GM12878 (cell line): Measurements from ENCODE around the gene ARL15. TPM values are rescaled to one million over a fixed set of nuclear protein-coding genes. Genes with fewer than 3 reads are reported as not detected.

Source experiments
- ATAC-seq: fragments of 200-7000 bp; cut with Tn5 transposase; 3 replicates; pipeline ENCODE4 v1.9.1; 2020; ENCODE audit warnings: mild to moderate bottlenecking, moderate library complexity
- BruUV-seq: library from RNA; stranded (reverse); fragments of 400-500 nt; replicated peaks from 2 replicates; lab custom pipeline; 2021; lab: Mats Ljungman, UMichigan
- CTCF ChIA-PET: fragments of 300-600 bp; sonication (Branson Sonifier 250); formaldehyde crosslinking; extraction: SDS; loops from one replicate; lab custom pipeline; 2021; ENCODE audit warnings: inconsistent platforms; lab: Yijun Ruan, JAX
- POLR2A ChIA-PET: fragments of 350-600 bp; formaldehyde crosslinking; extraction: SDS; loops from one replicate; lab custom pipeline; 2021; ENCODE audit warnings: inconsistent platforms; lab: Charles Lee
- RAD21 ChIA-PET: fragments of 300-600 bp; sonication (Branson Sonifier 250); formaldehyde crosslinking; loops from one replicate; lab custom pipeline; 2023; ENCODE audit warnings: antibody characterized with exemption; ENCODE audit not compliant: unreplicated experiment; lab: Charles Lee
- SMC1A ChIA-PET: fragments of 300-600 bp; sonication (Branson Sonifier 250); formaldehyde crosslinking; loops from one replicate; lab custom pipeline; 2023; ENCODE audit not compliant: unreplicated experiment, uncharacterized antibody; lab: Charles Lee
- DNase-seq: peaks from one replicate; pipeline ENCODE4 v3.0.0-alpha.2; 2011; ENCODE audit warnings: low read depth, low spot score
- FAIRE-seq: peaks from 3 replicates; lab custom pipeline; 2011; peaks lifted over from hg19 to GRCh38; lab: Jason Lieb, UNC
- H2AFZ ChIP-seq: 2 replicates; pipeline ENCODE4 v1.6.0; 2011; ENCODE audit warnings: low read depth, low read length, control low read depth; ENCODE audit not compliant: control insufficient read depth
- H3K27ac ChIP-seq: 2 replicates; pipeline ENCODE4 v1.5.1; 2011; ENCODE audit warnings: control low read depth; ENCODE audit not compliant: control insufficient read depth, insufficient read depth
- H3K27me3 ChIP-seq, 2 experiments: replicated peaks in 1 of 2; 2 replicates each; pipeline versions ENCODE4 v1.6.0 to v1.6.1; 2011; ENCODE audit warnings: low read length in 1 of 2; ENCODE audit not compliant: control insufficient read depth in 2 of 2, insufficient read depth in 2 of 2
- H3K36me3 ChIP-seq, 2 experiments: 2 replicates each; pipeline ENCODE4 v1.5.1; 2011; ENCODE audit warnings: low read length in 1 of 2; ENCODE audit not compliant: control insufficient read depth in 2 of 2, insufficient read depth in 2 of 2
- H3K4me1 ChIP-seq: 2 replicates; pipeline ENCODE4 v1.6.1; 2011; ENCODE audit warnings: mild to moderate bottlenecking, low read length, moderate library complexity, mixed read lengths; ENCODE audit not compliant: control insufficient read depth, insufficient read depth
- H3K4me2 ChIP-seq: 2 replicates; pipeline ENCODE4 v1.6.0; 2011; ENCODE audit warnings: control low read depth; ENCODE audit not compliant: control insufficient read depth, insufficient read depth
- H3K4me3 ChIP-seq: fragments of 200-600 bp; sonication (generic); 2 replicates; pipeline ENCODE4 v1.5.1; 2016
- H3K79me2 ChIP-seq: 2 replicates; pipeline ENCODE4 v1.6.0; 2011; ENCODE audit warnings: low read length; ENCODE audit not compliant: control insufficient read depth, insufficient read depth
- H3K9ac ChIP-seq: 2 replicates; pipeline ENCODE4 v1.8.0; 2011; ENCODE audit warnings: low read length, control low read depth, mixed read lengths; ENCODE audit not compliant: control insufficient read depth, insufficient read depth
- H3K9me3 ChIP-seq: replicated peaks from 3 replicates; pipeline ENCODE4 v1.5.1; 2011; ENCODE audit warnings: mild to moderate bottlenecking, low read length; ENCODE audit not compliant: control insufficient read depth, insufficient read depth
- H4K20me1 ChIP-seq: 2 replicates; pipeline ENCODE4 v1.6.0; 2011; ENCODE audit not compliant: control insufficient read depth, insufficient read depth
- E4F1 ChIP-seq: fragments of 450-650 bp; IDR thresholded peaks from 2 replicates; pipeline ENCODE4 v1.6.1; 2018; ENCODE audit warnings: borderline replicate concordance, mild to moderate bottlenecking; ENCODE audit not compliant: partially characterized antibody
- ETV6 ChIP-seq, 2 experiments: fragments of 450-650 bp in 1 of 2; IDR thresholded peaks in 1 of 2; conservative IDR thresholded peaks in 1 of 2; 2 replicates each; pipeline ENCODE4 v1.6.1; 2014; ENCODE audit warnings: antibody characterized with exemption in 1 of 2, borderline replicate concordance in 1 of 2, low read depth in 1 of 2, mild to moderate bottlenecking in 1 of 2, moderate library complexity in 1 of 2
- KAT2A ChIP-seq: conservative IDR thresholded peaks from 2 replicates; pipeline ENCODE4 v1.6.1; 2011; ENCODE audit warnings: low read depth, low read length; ENCODE audit not compliant: control insufficient read depth
- NKRF ChIP-seq: fragments of 450-650 bp; conservative IDR thresholded peaks from 2 replicates; pipeline ENCODE4 v1.6.1; 2017; ENCODE audit warnings: mild to moderate bottlenecking, moderate library complexity
- RCOR1 ChIP-seq: conservative IDR thresholded peaks from 2 replicates; pipeline ENCODE4 v1.6.1; 2012; ENCODE audit warnings: low read depth, low read length, improper control_type of control experiment
- TCF12 ChIP-seq: IDR thresholded peaks from 2 replicates; pipeline ENCODE4 v1.6.1; 2011; ENCODE audit warnings: low read depth, mild to moderate bottlenecking, low read length
- ZNF207 ChIP-seq: fragments of 450-650 bp; IDR thresholded peaks from 2 replicates; pipeline ENCODE4 v1.6.1; 2014; ENCODE audit warnings: antibody characterized with exemption, mild to moderate bottlenecking, borderline replicate concordance
- WGBS: methylation state at CpG from one replicate; pipeline ENCODE4 v1.1.6; 2016; ENCODE audit warnings: low lambda C conversion rate; ENCODE audit not compliant: insufficient replicate concordance, insufficient coverage; ENCODE audit errors: missing lambda C conversion rate; 5-methylcytosine and 5-hydroxymethylcytosine counted together
- in situ Hi-C: fragments of 300-500 bp; cut with MboI; formaldehyde crosslinking; loops from 9 replicates; pipeline ENCODE4 v1.14.3; 2018; ENCODE audit warnings: mixed read lengths
- intact Hi-C: fragments of 100-400 bp; cut with micrococcal nuclease; formaldehyde crosslinking; loops from one replicate; pipeline ENCODE4 v1.14.2; 2022; ENCODE audit not compliant: unreplicated experiment
- polyA plus RNA-seq, 11 experiments: library from polyadenylated mRNA; depleted of rRNA in 4 of 11; unstranded in 6 of 11; stranded (reverse) in 5 of 11; fragments of >200 nt; fragmentation: Nextera tagmentation in 4 of 11; fragmentation: Illumina TruSeq in 1 of 11; extraction: Ambion mirVana in 4 of 11; extraction: Trizol in 1 of 11; gene quantifications; 1 replicate in 1 of 11; 2 replicates in 10 of 11; pipeline versions ENCODE4 v1.2.1 to v1.2.3, GENCODE V29; 2011 to 2016; ENCODE audit warnings: inconsistent platforms in 2 of 11, missing spikeins in 2 of 11, low read depth in 1 of 11
- total RNA-seq, 4 experiments: library from RNA; depleted of rRNA in 3 of 4; stranded (reverse); fragments of >200 nt in 3 of 4; fragmentation: Illumina TruSeq in 1 of 4; extraction: Trizol in 1 of 4; gene quantifications; 2 replicates each; pipeline versions ENCODE4 v1.2.1 to v1.2.3, GENCODE V29; 2013 to 2021
- TF ChIP-seq, protein P1 (sequence below): IDR thresholded peaks from 2 replicates; pipeline ENCODE4 v1.6.1; 2012; ENCODE audit warnings: mild to moderate bottlenecking, low read depth, low read length

The ARL15 gene
- total and polyA plus RNA-seq, 10 of the 15 experiments (the other 5 are each of a cell fraction or from before 2014, with no cell fraction given): 3.6 to 11.0 (median 7.7) TPM

GRCh38 chr5:54284586-54284985 lies 25.8 kb downstream of the ARL15 start:
- Histone ChIP-seq H3K27me3 (no peaks in the 10 kb centered on the region), H3K36me3 (no peaks in the 10 kb centered on the region; a peak in 1 of 4 replicates), H3K27ac (no peak overlapping the region), H3K4me1 (no peaks in the 10 kb centered on the region), H3K79me2 (no peaks in the 10 kb centered on the region), H3K4me2 (no peak overlapping the region), H3K9me3 (peaks cover 2% of the 10 kb centered on the region; the same call in 1 of the 3 replicates), H2AFZ (no peak overlapping the region), H3K4me3 (no peak overlapping the region), H3K9ac (no peak overlapping the region), H4K20me1 (no peaks in the 10 kb centered on the region)
- no TSS peak for BruUV-seq
- intact Hi-C loops (no loop called here), in situ Hi-C loops (no loop called here)
- no peak for DNase-seq
- no peak for FAIRE-seq
- ChIA-PET POLR2A (no interaction called here), SMC1A (interaction anchor here (1.3 kb wide), 1 partner anchor 206 kb away, joined by 5 read pairs; no protein-coding TSS in a partner anchor), RAD21 (no interaction called here), CTCF (no interaction called here)
- 83% methylated on average over 2 of the region's 2 CpGs for WGBS
- no peak for ATAC-seq
- no peak for TF ChIP-seq ETV6 (conservative IDR thresholded peaks at IDR 0.05 in 1 of 2, IDR thresholded peaks at IDR 0.05 in 1 of 2; ENCODE audit: borderline replicate concordance in 1 of 2, low read depth in 1 of 2)
- no peak for TF ChIP-seq TCF12
- TF ChIP-seq RCOR1: no peak
- TF ChIP-seq, protein P1, sequence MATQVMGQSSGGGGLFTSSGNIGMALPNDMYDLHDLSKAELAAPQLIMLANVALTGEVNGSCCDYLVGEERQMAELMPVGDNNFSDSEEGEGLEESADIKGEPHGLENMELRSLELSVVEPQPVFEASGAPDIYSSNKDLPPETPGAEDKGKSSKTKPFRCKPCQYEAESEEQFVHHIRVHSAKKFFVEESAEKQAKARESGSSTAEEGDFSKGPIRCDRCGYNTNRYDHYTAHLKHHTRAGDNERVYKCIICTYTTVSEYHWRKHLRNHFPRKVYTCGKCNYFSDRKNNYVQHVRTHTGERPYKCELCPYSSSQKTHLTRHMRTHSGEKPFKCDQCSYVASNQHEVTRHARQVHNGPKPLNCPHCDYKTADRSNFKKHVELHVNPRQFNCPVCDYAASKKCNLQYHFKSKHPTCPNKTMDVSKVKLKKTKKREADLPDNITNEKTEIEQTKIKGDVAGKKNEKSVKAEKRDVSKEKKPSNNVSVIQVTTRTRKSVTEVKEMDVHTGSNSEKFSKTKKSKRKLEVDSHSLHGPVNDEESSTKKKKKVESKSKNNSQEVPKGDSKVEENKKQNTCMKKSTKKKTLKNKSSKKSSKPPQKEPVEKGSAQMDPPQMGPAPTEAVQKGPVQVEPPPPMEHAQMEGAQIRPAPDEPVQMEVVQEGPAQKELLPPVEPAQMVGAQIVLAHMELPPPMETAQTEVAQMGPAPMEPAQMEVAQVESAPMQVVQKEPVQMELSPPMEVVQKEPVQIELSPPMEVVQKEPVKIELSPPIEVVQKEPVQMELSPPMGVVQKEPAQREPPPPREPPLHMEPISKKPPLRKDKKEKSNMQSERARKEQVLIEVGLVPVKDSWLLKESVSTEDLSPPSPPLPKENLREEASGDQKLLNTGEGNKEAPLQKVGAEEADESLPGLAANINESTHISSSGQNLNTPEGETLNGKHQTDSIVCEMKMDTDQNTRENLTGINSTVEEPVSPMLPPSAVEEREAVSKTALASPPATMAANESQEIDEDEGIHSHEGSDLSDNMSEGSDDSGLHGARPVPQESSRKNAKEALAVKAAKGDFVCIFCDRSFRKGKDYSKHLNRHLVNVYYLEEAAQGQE: no peak
- TF ChIP-seq NKRF: no peak
- no peak for TF ChIP-seq ZNF207
- no peak for TF ChIP-seq KAT2A
- no peak for TF ChIP-seq E4F1
